Kidney epithelial cell (primary cell): ENCODE results near the gene MMP17. TPM values are rescaled to one million over a fixed set of nuclear protein-coding genes. Genes with fewer than 3 reads are reported as not detected.

Experiments used
- DNase-seq: peaks from one replicate; pipeline ENCODE4 v3.0.0-alpha.2; 2010; ENCODE audit warnings: low read depth
- H3K27me3 ChIP-seq: 2 replicates; pipeline ENCODE4 v1.6.0; 2011; ENCODE audit warnings: low read length; ENCODE audit not compliant: control insufficient read depth, insufficient read depth
- H3K36me3 ChIP-seq: 2 replicates; pipeline ENCODE4 v1.5.1; 2011; ENCODE audit warnings: low read length; ENCODE audit not compliant: control insufficient read depth, insufficient read depth
- H3K4me3 ChIP-seq: 2 replicates; pipeline ENCODE4 v1.5.1; 2011; ENCODE audit warnings: low read depth, mild to moderate bottlenecking, control low read depth, low read length
- CTCF ChIP-seq: IDR thresholded peaks from 2 replicates; pipeline ENCODE4 v1.5.1; 2011; ENCODE audit warnings: mild to moderate bottlenecking, moderate library complexity, low read length, control low read depth, inconsistent platforms; ENCODE audit not compliant: insufficient read depth, poor library complexity, severe bottlenecking
- total RNA-seq: library from RNA; depleted of rRNA; stranded (reverse); fragments of >200 nt; gene quantifications from 2 replicates; pipeline ENCODE4 v1.2.3, GENCODE V29; 2015

MMP17 gene
- total RNA-seq, 1 donor from 2014 or later = 1.7 TPM

- no peak for DNase-seq
- Histone ChIP-seq H3K27me3 (peaks cover 10% of the 10 kb centered on the region), H3K36me3 (no peaks in the 10 kb centered on the region), H3K4me3 (no peak overlapping the region)
- no peak for TF ChIP-seq CTCF
These were observed 28.3 kb downstream of the MMP17 start for GRCh38 chr12:131856366-131857097.

GRCh38 chr12:131857908-131858850 is 30.0 kb downstream of the MMP17 start:
- DNase-seq = no peak
- Histone ChIP-seq H3K4me3 (no peak overlapping the region), H3K36me3 (no peaks in the 10 kb centered on the region), H3K27me3 (peaks cover 10% of the 10 kb centered on the region)
- no peak for TF ChIP-seq CTCF

GRCh38 chr12:131860472-131861260 is 32.5 kb downstream of the MMP17 start:
- no peak overlapping the region for H3K4me3 ChIP-seq
- DNase-seq = no peak
- TF ChIP-seq CTCF = no peak
- H3K27me3 ChIP-seq = peaks cover 6% of the 10 kb centered on the region
- H3K36me3 ChIP-seq = no peaks in the 10 kb centered on the region

- Histone ChIP-seq H3K27me3 (no peaks in the 10 kb centered on the region), H3K36me3 (no peaks in the 10 kb centered on the region), H3K4me3 (no peak overlapping the region)
- no peak for DNase-seq
- TF ChIP-seq CTCF = no peak
These were observed 33.3 kb downstream of the MMP17 start for GRCh38 chr12:131861261-131862083.

- DNase-seq = no peak
- Histone ChIP-seq H3K36me3 (no peaks in the 10 kb centered on the region), H3K27me3 (no peaks in the 10 kb centered on the region), H3K4me3 (no peak overlapping the region)
- no peak for TF ChIP-seq CTCF
These were observed 33.9 kb downstream of the MMP17 start for GRCh38 chr12:131862084-131862441.
